GM23338 (cell line): ENCODE results near the gene IRAK2. TPM values are rescaled to one million over a fixed set of nuclear protein-coding genes. Genes with fewer than 3 reads are reported as not detected.

Experiments used
- ATAC-seq: fragments of 200-7000 bp; cut with Tn5 transposase; 3 replicates; pipeline ENCODE4 v1.9.1; 2020
- DNase-seq: peaks from one replicate; pipeline ENCODE4 v3.0.0-alpha.2; 2015; ENCODE audit warnings: low spot score
- H2AFZ ChIP-seq: fragments of 200-600 bp; sonication (generic); 2 replicates; pipeline ENCODE4 v1.8.0; 2016; ENCODE audit warnings: antibody characterized with exemption, mild to moderate bottlenecking, moderate library complexity
- H3F3A ChIP-seq: fragments of 200-600 bp; sonication (generic); replicated peaks from 2 replicates; pipeline ENCODE4 v1.8.0; 2017; ENCODE audit warnings: antibody characterized with exemption, mixed run types, low read depth
- H3K27ac ChIP-seq: fragments of 200-600 bp; sonication (generic); 2 replicates; pipeline ENCODE4 v1.6.1; 2016; ENCODE audit warnings: low read depth
- H3K27me3 ChIP-seq: fragments of 200-600 bp; sonication (generic); 2 replicates; pipeline ENCODE4 v1.8.0; 2016; ENCODE audit warnings: mild to moderate bottlenecking, mixed run types, moderate library complexity; ENCODE audit not compliant: insufficient read depth
- H3K36me3 ChIP-seq: fragments of 200-600 bp; sonication (generic); 2 replicates; pipeline ENCODE4 v1.8.0; 2016; ENCODE audit warnings: mild to moderate bottlenecking; ENCODE audit not compliant: insufficient read depth
- H3K4me1 ChIP-seq: fragments of 200-600 bp; sonication (generic); 2 replicates; pipeline ENCODE4 v1.8.0; 2016; ENCODE audit warnings: mild to moderate bottlenecking, moderate library complexity; ENCODE audit not compliant: insufficient read depth
- H3K4me2 ChIP-seq: fragments of 200-600 bp; sonication (generic); 2 replicates; pipeline ENCODE4 v1.7.1; 2017; ENCODE audit warnings: mixed run types
- H3K4me3 ChIP-seq: fragments of 200-600 bp; sonication (generic); 2 replicates; pipeline ENCODE4 v1.6.1; 2016; ENCODE audit warnings: mixed run types
- H3K79me2 ChIP-seq: fragments of 200-600 bp; sonication (generic); replicated peaks from 2 replicates; pipeline ENCODE4 v1.8.0; 2017; ENCODE audit warnings: mild to moderate bottlenecking; ENCODE audit not compliant: insufficient read depth
- H3K9me2 ChIP-seq: fragments of 200-600 bp; sonication (generic); 2 replicates; pipeline ENCODE4 v1.8.0; 2017; ENCODE audit not compliant: insufficient read depth
- H4K20me1 ChIP-seq: fragments of 200-600 bp; sonication (generic); replicated peaks from 2 replicates; pipeline ENCODE4 v1.8.0; 2017; ENCODE audit warnings: mild to moderate bottlenecking; ENCODE audit not compliant: insufficient read depth
- H3K27ac Mint-ChIP-seq: 2 replicates; pipeline ENCODE4 v1.8.0; 2020; ENCODE audit warnings: inconsistent platforms, mild to moderate bottlenecking, moderate library complexity, mixed read lengths
- H3K27me3 Mint-ChIP-seq: 3 replicates; pipeline ENCODE4 v1.8.0; 2022; ENCODE audit warnings: low read depth, mild to moderate bottlenecking, moderate library complexity, mixed read lengths, inconsistent platforms; ENCODE audit not compliant: insufficient read depth, poor library complexity
- H3K36me3 Mint-ChIP-seq: 3 replicates; pipeline ENCODE4 v1.8.0; 2021; ENCODE audit warnings: low read depth, mild to moderate bottlenecking, inconsistent platforms, moderate library complexity, mixed read lengths
- H3K4me1 Mint-ChIP-seq: 3 replicates; pipeline ENCODE4 v1.8.0; 2020; ENCODE audit warnings: mild to moderate bottlenecking, inconsistent platforms, mixed read lengths
- H3K4me3 Mint-ChIP-seq: 3 replicates; pipeline ENCODE4 v1.8.0; 2021; ENCODE audit warnings: moderate library complexity, mild to moderate bottlenecking, inconsistent platforms, mixed read lengths
- H3K9me3 Mint-ChIP-seq: 3 replicates; pipeline ENCODE4 v1.8.0; 2020; ENCODE audit warnings: moderate library complexity, mild to moderate bottlenecking, inconsistent platforms, mixed read lengths
- CREB1 ChIP-seq: fragments of 250-450 bp; sonication (Bioruptor Pico); IDR thresholded peaks from 2 replicates; pipeline ENCODE4 v1.5.0; 2020; ENCODE audit warnings: low read depth, mild to moderate bottlenecking, moderate library complexity
- CTCF ChIP-seq, 2 experiments: fragments of 200-600 bp in 1 of 2; sonication (generic) in 1 of 2; conservative IDR thresholded peaks; 2 replicates each; pipeline versions ENCODE4 v1.5.1 to v1.6.1; 2016 to 2017; ENCODE audit warnings: antibody characterized with exemption in 2 of 2, low read depth in 2 of 2, mild to moderate bottlenecking in 2 of 2, moderate library complexity in 1 of 2
- ETS1 ChIP-seq: IDR thresholded peaks from 2 replicates; pipeline ENCODE4 v1.6.1; 2016; ENCODE audit warnings: antibody characterized with exemption
- EZH2 ChIP-seq: fragments of 200-600 bp; sonication (generic); IDR thresholded peaks from one replicate; pipeline ENCODE4 v1.8.0; 2017; ENCODE audit warnings: antibody characterized with exemption, mild to moderate bottlenecking, low read depth; ENCODE audit not compliant: unreplicated experiment
- EZH2phosphoT487 ChIP-seq: fragments of 200-600 bp; sonication (generic); IDR thresholded peaks from one replicate; pipeline ENCODE4 v1.8.1; 2018; ENCODE audit warnings: antibody characterized with exemption; ENCODE audit not compliant: unreplicated experiment
- JUNB ChIP-seq: IDR thresholded peaks from one replicate; pipeline ENCODE4 v1.6.1; 2016; ENCODE audit warnings: antibody characterized with exemption; ENCODE audit not compliant: unreplicated experiment
- NANOG ChIP-seq: IDR thresholded peaks from 2 replicates; pipeline ENCODE4 v1.6.1; 2016; ENCODE audit warnings: antibody characterized with exemption, borderline replicate concordance
- POLR2AphosphoS5 ChIP-seq: IDR thresholded peaks from 2 replicates; pipeline ENCODE4 v1.6.1; 2016; ENCODE audit warnings: antibody characterized with exemption, low read depth
- REST ChIP-seq: IDR thresholded peaks from one replicate; pipeline ENCODE4 v1.6.1; 2018; ENCODE audit warnings: antibody characterized with exemption; ENCODE audit not compliant: unreplicated experiment
- STAT1 ChIP-seq: IDR thresholded peaks from one replicate; pipeline ENCODE4 v1.6.1; 2016; ENCODE audit warnings: antibody characterized with exemption; ENCODE audit not compliant: unreplicated experiment
- ZNF114 ChIP-seq: fragments of 250-450 bp; sonication (Bioruptor Pico); IDR thresholded peaks from 2 replicates; pipeline ENCODE4 v1.5.0; 2020; ENCODE audit warnings: mild to moderate bottlenecking, moderate library complexity
- ZNF331 ChIP-seq: fragments of 250-450 bp; sonication (Bioruptor Pico); IDR thresholded peaks from 2 replicates; pipeline ENCODE4 v1.5.0; 2020; ENCODE audit warnings: low read depth, mild to moderate bottlenecking, moderate library complexity
- ZNF462 ChIP-seq: fragments of 250-450 bp; sonication (Bioruptor Pico); IDR thresholded peaks from 2 replicates; pipeline ENCODE4 v1.5.0; 2020; ENCODE audit warnings: mild to moderate bottlenecking, moderate library complexity
- polyA plus RNA-seq: library from polyadenylated mRNA; unstranded; fragments of >200 nt; fragmentation: Nextera tagmentation; extraction: Ambion mirVana; gene quantifications from 2 replicates; pipeline ENCODE4 v1.2.1, GENCODE V29; 2016
- total RNA-seq: library from RNA; depleted of rRNA; stranded (reverse); fragments of >200 nt; shearing (Covaris generic); gene quantifications from 2 replicates; pipeline ENCODE4 v1.2.3, GENCODE V29; 2014

Gene IRAK2
- total and polyA plus RNA-seq, 2 experiments from 2014 or later = 0.37 to 1.4 TPM

GRCh38 chr3:10265833-10266232 lies 101.1 kb downstream of the IRAK2 start:
- peaks cover 56% of the 10 kb centered on the region for H3K79me2 ChIP-seq
- no peaks in the 10 kb centered on the region for H3K9me2 ChIP-seq
- H3K4me3 Mint-ChIP-seq = no peak overlapping the region
- no peaks in the 10 kb centered on the region for H3K27me3 ChIP-seq
- peaks cover 3% of the 10 kb centered on the region for H3K36me3 ChIP-seq
- no peak overlapping the region for H3K4me2 ChIP-seq
- H3K9me3 Mint-ChIP-seq = no peaks in the 10 kb centered on the region
- DNase-seq = no peak
- H3F3A ChIP-seq = no peaks in the 10 kb centered on the region
- no peak for ATAC-seq
- no peak overlapping the region for H3K4me3 ChIP-seq
- peaks cover 44% of the 10 kb centered on the region for H3K36me3 Mint-ChIP-seq
- no peak overlapping the region for H3K27ac ChIP-seq
- no peak for TF ChIP-seq ETS1
- TF ChIP-seq CTCF (conservative IDR thresholded peaks at IDR 0.05; ENCODE audit: low read depth in 2 of 2) = no peak
- no peak for TF ChIP-seq JUNB
- no peak for TF ChIP-seq EZH2
- TF ChIP-seq EZH2phosphoT487 = no peak
- no peak for TF ChIP-seq ZNF114 (CRISPR knock-in tag)
- no peak for TF ChIP-seq POLR2AphosphoS5
- TF ChIP-seq NANOG = no peak
- no peak for TF ChIP-seq REST
- no peak for TF ChIP-seq ZNF331
- TF ChIP-seq ZNF462 (CRISPR knock-in tag) = no peak
- TF ChIP-seq CREB1 (CRISPR knock-in tag) = no peak
- TF ChIP-seq STAT1 = no peak
- H3K27me3 Mint-ChIP-seq = no peaks in the 10 kb centered on the region
- peaks cover 11% of the 10 kb centered on the region for H3K4me1 Mint-ChIP-seq
- no peak overlapping the region for H3K27ac Mint-ChIP-seq
- no peaks in the 10 kb centered on the region for H3K4me1 ChIP-seq
- H2AFZ ChIP-seq = no peak overlapping the region
- peaks cover 6% of the 10 kb centered on the region for H4K20me1 ChIP-seq
